AG09319 (cell line): Measurements from ENCODE around the gene CASP9.
A peak's percentile ranks its signal among the peaks of the same experiment; 100 is the strongest.

Source experiments
- DNase-seq: peaks from one replicate; pipeline ENCODE4 v3.0.0-alpha.2; 2010; ENCODE audit warnings: low read depth; ENCODE audit errors: extremely low read depth
- CTCF ChIP-seq: IDR thresholded peaks from 2 replicates; pipeline ENCODE4 v1.5.1; 2011; ENCODE audit warnings: low read depth, mild to moderate bottlenecking, inconsistent platforms, low read length, moderate library complexity

The CASP9 gene

GRCh38 chr1:15507278-15507677 is 16.7 kb downstream of the CASP9 start:
- TF ChIP-seq CTCF, result no peak

GRCh38 chr1:15506831-15507230 is 17.2 kb downstream of the CASP9 start:
- TF ChIP-seq CTCF, result no peak
- no peak for DNase-seq

More at GRCh38 chr1:15507278-15507677, 16.7 kb downstream of the CASP9 start:
- DNase-seq, result no peak

- TF ChIP-seq CTCF, result no peak
- no peak for DNase-seq
Measured at GRCh38 chr1:15504436-15504835, 19.6 kb downstream of the CASP9 start.

GRCh38 chr1:15501208-15502032 is 22.6 kb downstream of the CASP9 start:
- no peak for DNase-seq

GRCh38 chr1:15500184-15501178 is 23.5 kb downstream of the CASP9 start:
- no peak for TF ChIP-seq CTCF
- no peak for DNase-seq

More at GRCh38 chr1:15501208-15502032, 22.6 kb downstream of the CASP9 start:
- peak; percentile 72 for TF ChIP-seq CTCF

- DNase-seq, result no peak
- no peak for TF ChIP-seq CTCF
Measured at GRCh38 chr1:15493869-15494390, 30.1 kb downstream of the CASP9 start.
